ENCODE data around the gene YDJC.
A peak's percentile ranks its signal among the peaks of the same experiment; 100 is the strongest.
"Not testable (repeated sequence)": the region's sequence is repeated elsewhere in the genome, so short reads cannot be mapped to it uniquely, and the experiment has no call there.

The YDJC gene

DNA sequence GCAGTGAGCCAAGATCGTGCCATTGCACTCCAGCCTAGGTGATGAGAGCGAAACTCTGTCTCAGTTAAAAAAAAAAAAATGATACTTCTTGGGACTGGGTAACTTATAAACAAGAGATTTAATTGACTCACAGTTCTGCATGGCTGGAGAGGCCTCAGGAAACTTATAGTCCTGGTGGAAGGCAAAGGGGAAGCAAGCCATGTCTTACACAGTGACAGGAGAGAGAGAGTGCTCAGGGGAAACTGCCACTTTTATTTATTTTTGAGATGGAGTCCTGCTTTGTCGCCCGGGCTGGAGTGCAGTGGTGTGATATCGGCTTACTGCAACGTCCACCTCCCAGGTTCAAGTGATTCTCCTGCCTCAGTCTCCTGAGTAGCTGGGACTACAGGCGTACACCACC, 20.5 kb upstream of the YDJC start:
- no peak overlapping the region for H3K27ac ChIP-seq
- TF ChIP-seq, protein P1, sequence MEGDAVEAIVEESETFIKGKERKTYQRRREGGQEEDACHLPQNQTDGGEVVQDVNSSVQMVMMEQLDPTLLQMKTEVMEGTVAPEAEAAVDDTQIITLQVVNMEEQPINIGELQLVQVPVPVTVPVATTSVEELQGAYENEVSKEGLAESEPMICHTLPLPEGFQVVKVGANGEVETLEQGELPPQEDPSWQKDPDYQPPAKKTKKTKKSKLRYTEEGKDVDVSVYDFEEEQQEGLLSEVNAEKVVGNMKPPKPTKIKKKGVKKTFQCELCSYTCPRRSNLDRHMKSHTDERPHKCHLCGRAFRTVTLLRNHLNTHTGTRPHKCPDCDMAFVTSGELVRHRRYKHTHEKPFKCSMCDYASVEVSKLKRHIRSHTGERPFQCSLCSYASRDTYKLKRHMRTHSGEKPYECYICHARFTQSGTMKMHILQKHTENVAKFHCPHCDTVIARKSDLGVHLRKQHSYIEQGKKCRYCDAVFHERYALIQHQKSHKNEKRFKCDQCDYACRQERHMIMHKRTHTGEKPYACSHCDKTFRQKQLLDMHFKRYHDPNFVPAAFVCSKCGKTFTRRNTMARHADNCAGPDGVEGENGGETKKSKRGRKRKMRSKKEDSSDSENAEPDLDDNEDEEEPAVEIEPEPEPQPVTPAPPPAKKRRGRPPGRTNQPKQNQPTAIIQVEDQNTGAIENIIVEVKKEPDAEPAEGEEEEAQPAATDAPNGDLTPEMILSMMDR (conservative IDR thresholded peaks at IDR 0.05) = no peak

DNA sequence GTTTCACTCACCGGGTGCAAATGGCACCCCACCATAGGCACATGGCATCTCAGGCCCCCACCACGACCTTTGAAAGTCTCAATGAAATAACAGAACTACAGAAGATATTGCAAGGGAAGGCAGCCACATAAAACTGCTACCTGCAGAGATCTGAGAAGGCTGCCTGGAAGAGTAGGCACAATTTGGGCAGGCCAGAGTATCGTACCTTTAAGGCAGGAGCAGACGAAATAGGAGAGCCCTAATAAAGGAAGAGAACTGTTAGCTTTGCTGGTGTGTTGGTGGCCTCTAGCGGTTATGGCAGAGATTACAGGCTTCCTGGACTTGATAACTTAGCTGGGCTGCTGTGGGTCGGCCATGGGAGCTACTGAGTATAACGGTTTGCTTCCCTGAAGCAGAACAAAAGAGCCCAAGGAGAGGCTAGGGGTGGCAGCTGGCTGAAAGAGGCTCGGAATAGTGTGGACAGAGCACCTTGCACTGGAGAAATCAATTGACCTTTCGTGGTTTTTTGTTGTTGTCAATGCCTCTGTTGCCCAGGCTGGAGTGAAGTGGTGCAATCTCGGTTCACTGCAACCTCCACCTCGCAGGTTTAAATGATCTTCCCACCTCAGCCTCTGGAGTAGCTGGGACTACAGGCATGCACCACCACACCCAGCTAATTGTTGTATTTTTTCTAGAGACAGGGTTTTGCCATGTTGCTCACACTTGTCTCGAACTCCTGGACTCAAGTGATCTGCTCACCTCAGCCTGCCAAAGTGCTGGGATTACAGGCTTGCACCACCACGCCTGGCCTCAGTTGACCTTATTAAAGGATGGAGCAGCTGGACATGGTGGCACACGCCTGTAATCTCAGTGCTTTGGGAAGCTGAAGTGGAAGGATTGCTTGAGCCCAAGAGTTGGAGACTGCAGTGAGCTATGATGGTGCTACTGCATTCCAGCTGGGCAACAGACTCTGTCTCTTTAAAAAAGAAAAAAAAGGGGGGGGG, 17.1 kb upstream of the YDJC start:
- H3K27ac ChIP-seq = no peak overlapping the region
- TF ChIP-seq, protein P1 (conservative IDR thresholded peaks at IDR 0.05) = peak; percentile 94

DNA sequence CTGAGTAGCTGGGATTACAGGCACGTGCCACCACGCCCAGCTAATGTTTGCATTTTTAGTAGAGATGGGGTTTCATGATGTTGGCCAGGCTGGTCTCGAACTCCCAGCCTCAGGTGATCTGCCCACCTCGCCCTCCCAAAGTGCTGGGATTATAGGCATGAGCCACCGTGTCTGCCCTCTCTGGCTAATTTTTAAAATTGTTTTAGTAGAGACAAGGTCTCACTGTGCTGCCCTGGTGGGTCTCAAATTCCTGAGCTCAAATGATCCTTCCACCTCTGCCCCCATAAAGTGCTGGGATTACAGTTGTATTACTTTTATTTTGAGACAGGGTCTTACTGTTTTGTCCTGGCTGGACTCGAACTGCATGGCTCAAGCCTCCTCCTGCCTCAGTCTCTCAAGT, 15.7 kb upstream of the YDJC start:
- H3K27ac ChIP-seq = not testable (repeated sequence)

DNA sequence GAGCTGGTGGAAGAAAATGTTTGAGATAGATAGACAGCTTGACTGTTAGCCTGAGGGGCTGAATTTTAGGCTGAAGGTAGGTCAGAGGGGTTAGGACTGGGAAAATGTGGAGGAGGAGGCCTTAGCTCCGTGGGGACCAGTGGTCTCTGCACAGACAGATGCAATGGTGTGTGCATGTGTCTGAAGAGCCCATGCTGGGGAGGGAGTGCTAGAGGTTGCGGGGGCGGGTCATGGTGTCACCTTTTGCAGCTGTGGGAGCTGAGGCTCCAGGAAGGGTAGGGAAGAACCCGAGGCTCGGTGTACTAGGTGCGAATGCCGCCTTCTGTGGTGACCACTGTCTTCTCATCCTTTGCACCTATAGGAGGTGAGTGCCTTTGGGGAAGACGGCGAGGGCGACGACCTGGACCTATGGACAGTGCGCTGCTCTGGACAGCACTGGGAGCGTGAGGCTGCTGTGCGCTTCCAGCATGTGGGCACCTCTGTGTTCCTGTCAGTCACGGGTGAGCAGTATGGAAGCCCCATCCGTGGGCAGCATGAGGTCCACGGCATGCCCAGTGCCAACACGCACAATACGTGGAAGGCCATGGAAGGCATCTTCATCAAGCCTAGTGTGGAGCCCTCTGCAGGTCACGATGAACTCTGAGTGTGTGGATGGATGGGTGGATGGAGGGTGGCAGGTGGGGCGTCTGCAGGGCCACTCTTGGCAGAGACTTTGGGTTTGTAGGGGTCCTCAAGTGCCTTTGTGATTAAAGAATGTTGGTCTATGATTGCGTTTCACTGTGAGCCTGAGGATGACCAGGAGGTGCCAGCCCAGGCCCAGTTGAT, 13.9 kb upstream of the YDJC start:
- H3K27ac ChIP-seq = peak overlapping the region; percentile 78
- TF ChIP-seq, protein P1 (conservative IDR thresholded peaks at IDR 0.05) = peak; percentile 20; the same call in 1 of the 2 replicates

DNA sequence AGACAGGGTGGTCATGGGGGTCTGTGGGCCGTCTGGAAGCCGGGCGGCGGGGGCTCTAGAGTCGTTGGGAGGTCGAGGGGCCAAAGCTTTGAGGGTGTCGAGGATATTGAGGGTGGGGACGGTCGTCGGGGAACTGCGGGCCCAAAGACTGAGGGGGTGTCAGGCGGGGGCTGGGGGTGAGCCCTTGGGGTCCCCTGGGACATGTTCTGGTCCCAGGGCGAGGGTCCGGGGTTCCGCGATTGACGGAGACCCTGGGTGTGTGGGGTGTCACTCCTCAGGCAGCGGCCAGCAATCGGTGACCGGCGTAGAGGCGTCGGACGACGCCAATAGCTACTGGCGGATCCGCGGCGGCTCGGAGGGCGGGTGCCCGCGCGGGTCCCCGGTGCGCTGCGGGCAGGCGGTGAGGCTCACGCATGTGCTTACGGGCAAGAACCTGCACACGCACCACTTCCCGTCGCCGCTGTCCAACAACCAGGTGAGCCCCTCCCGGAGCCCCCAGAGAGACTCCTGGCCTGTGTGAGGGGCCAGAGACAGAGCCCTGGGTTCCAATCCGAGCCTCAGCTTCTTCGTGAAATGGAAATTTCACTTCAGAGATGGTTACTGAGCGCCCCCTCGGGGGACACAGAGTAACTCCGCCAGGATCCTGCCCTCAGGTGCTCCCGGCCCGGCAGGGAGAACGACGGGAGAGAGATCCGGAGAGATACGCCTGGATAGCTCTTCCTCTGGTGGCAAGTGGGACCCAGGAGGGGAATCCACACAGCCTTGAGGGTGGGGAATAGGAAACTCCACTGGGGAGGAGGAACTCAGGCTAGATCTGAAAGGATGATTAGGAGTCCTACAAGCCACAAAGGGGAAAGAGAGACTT, 13.0 kb upstream of the YDJC start:
- H3K27ac ChIP-seq = peak overlapping the region; percentile 78
- TF ChIP-seq, protein P1 (conservative IDR thresholded peaks at IDR 0.05) = peak; percentile 79

DNA sequence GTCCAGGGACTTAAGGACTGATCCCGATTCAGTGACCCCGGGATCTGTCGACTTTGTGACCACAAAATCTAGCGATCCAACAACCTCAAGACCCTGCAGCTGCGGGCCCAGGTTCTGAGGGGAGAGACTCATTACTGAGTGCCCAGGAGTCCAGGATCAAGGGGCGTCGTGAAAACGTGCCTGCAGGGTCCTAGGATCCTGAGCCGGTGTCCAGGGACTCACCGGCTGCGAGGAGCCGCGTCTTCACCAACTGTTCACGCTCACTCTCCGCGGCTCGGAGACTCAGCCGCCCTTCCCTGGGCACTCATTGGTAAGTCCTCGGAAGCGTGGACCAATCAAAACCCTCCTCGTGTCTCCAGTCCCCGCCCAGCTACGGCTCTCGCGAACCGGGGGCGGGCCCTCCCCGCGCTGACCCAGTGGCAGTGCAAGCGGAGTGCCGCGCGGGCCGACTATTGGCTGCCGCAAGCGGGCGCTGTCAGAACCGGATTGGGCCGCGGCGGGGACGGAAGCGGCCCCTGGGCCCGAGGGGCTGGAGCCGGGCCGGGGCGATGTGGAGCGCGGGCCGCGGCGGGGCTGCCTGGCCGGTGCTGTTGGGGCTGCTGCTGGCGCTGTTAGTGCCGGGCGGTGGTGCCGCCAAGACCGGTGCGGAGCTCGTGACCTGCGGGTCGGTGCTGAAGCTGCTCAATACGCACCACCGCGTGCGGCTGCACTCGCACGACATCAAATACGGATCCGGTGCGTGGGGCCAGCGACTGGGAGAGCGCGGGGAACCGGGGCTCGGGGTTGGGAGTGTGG, 12.2 kb upstream of the YDJC start, which contains the start of gene SDF2L1:
TSS of gene SDF2L1 (plus strand) at position 514 of the 795 bp plus-strand sequence. CDS start at position 549, 35 bp downstream.
- peak within 1 kb of the TSS; percentile 78 for H3K27ac ChIP-seq
- TF ChIP-seq, protein P1 (conservative IDR thresholded peaks at IDR 0.05) = peak; percentile 40

DNA sequence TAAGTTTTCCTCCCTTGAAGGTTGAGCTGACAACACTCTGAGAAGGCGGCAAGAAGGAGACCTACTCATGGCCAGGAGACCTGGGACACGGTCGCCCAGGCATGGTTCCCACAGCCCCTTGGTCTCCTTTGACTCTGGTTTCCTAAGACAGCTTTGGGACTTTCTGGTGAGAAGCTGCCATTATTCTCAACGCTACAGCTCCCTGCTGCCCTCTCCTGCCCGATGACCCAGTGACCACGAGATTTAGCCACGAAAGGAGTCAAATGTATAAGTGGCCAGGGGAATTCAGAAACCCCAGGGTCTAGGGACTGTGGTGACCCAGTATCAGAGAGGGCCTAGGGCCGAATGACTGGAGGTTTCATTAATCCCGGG, 11.6 kb upstream of the YDJC start:
- TF ChIP-seq, protein P1 (conservative IDR thresholded peaks at IDR 0.05) = peak; percentile 83
- peak overlapping the region; percentile 78 for H3K27ac ChIP-seq
